ENCODE data around the gene WNK1. TPM values are rescaled to one million over a fixed set of nuclear protein-coding genes. Genes with fewer than 3 reads are reported as not detected.

Gene WNK1
- total RNA-seq, 1 donor from 2014 or later, result 157 TPM

DNA sequence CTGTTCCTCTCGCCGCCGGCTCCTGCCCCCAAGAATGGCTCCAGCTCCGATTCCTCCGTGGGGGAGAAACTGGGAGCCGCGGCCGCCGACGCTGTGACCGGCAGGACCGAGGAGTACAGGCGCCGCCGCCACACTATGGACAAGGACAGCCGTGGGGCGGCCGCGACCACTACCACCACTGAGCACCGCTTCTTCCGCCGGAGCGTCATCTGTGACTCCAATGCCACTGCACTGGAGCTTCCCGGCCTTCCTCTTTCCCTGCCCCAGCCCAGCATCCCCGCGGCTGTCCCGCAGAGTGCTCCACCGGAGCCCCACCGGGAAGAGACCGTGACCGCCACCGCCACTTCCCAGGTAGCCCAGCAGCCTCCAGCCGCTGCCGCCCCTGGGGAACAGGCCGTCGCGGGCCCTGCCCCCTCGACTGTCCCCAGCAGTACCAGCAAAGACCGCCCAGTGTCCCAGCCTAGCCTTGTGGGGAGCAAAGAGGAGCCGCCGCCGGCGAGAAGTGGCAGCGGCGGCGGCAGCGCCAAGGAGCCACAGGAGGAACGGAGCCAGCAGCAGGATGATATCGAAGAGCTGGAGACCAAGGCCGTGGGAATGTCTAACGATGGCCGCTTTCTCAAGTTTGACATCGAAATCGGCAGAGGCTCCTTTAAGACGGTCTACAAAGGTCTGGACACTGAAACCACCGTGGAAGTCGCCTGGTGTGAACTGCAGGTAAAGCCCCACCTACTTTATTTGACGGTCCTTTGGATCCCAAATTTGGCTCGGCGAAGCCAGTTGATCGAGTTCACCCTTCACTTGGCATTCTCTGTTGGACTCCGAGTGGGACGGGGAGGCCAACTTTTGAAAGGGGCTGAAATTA is 1.5 kb downstream of the WNK1 start:
- Histone ChIP-seq H3K9ac (ENCODE audit: low read length) (peak overlapping the region; percentile 92), H2AFZ (ENCODE audit: low read depth, low read length) (no peak overlapping the region), H3K4me1 (ENCODE audit: insufficient read depth, low read length) (peaks cover 26% of the 10 kb centered on the region), H4K20me1 (ENCODE audit: insufficient read depth, low read length) (peaks cover 52% of the 10 kb centered on the region), H3K79me2 (ENCODE audit: insufficient read depth, low read length) (peaks cover 61% of the 10 kb centered on the region), H3K27me3 (ENCODE audit: insufficient read depth, low read length) (no peaks in the 10 kb centered on the region), H3K4me2 (ENCODE audit: low read length) (peak overlapping the region; percentile 96), H3K36me3 (ENCODE audit: insufficient read depth, low read length) (no peaks in the 10 kb centered on the region), H3K4me3 (ENCODE audit: insufficient read depth, low read depth, low read length) (peak overlapping the region; percentile 82), H3K27ac (ENCODE audit: low read depth, low read length) (peak overlapping the region; percentile 79), H3K9me3 (ENCODE audit: insufficient read depth, low read depth, low read length) (no peaks in the 10 kb centered on the region)
- no peaks in the 10 kb centered on the region for H3K27me3 Mint-ChIP-seq (ENCODE audit: low read depth, unreplicated experiment)
- H3K4me1 Mint-ChIP-seq (ENCODE audit: low read depth, unreplicated experiment), result peaks cover 14% of the 10 kb centered on the region
- H3K9me3 Mint-ChIP-seq (ENCODE audit: unreplicated experiment), result no peaks in the 10 kb centered on the region
- no peak for FAIRE-seq
- peaks cover 6% of the 10 kb centered on the region for H3K36me3 Mint-ChIP-seq (ENCODE audit: low read depth, unreplicated experiment)
- TF ChIP-seq, protein P1, sequence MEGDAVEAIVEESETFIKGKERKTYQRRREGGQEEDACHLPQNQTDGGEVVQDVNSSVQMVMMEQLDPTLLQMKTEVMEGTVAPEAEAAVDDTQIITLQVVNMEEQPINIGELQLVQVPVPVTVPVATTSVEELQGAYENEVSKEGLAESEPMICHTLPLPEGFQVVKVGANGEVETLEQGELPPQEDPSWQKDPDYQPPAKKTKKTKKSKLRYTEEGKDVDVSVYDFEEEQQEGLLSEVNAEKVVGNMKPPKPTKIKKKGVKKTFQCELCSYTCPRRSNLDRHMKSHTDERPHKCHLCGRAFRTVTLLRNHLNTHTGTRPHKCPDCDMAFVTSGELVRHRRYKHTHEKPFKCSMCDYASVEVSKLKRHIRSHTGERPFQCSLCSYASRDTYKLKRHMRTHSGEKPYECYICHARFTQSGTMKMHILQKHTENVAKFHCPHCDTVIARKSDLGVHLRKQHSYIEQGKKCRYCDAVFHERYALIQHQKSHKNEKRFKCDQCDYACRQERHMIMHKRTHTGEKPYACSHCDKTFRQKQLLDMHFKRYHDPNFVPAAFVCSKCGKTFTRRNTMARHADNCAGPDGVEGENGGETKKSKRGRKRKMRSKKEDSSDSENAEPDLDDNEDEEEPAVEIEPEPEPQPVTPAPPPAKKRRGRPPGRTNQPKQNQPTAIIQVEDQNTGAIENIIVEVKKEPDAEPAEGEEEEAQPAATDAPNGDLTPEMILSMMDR (IDR thresholded peaks at IDR 0.05; ENCODE audit: insufficient read depth, low read depth, low read length), result no peak
- no peak for TF ChIP-seq EZH2 (IDR thresholded peaks at IDR 0.05; ENCODE audit: insufficient read depth, low read length)
- no peak for DNase-seq (ENCODE audit: low read depth)
- peak overlapping the region; percentile 95 for H3K4me3 Mint-ChIP-seq (ENCODE audit: unreplicated experiment)
- H3K27ac Mint-ChIP-seq (ENCODE audit: unreplicated experiment), result peak overlapping the region; percentile 84

DNA sequence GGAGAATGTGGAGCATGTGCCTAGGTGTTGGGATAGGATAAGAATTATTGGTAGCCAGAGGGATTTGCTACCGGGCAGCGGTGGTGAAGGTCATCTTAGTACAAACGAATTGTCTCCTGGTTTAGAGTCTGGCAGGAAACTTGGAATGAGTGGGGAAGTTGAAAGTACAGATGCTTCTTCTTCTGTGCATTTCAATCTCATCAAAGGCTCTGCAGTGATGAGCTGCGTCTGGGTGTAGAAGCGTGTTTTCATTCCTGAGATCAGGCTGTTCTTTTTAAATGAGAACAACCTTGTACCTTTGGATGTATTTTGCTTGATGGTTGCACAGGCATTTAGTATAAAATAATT is 2.1 kb downstream of the WNK1 start:
- Histone ChIP-seq H3K9me3 (ENCODE audit: insufficient read depth, low read depth, low read length) (no peaks in the 10 kb centered on the region), H3K79me2 (ENCODE audit: insufficient read depth, low read length) (peaks cover 67% of the 10 kb centered on the region), H3K9ac (ENCODE audit: low read length) (peak overlapping the region; percentile 92), H3K4me2 (ENCODE audit: low read length) (peak overlapping the region; percentile 96), H3K27me3 (ENCODE audit: insufficient read depth, low read length) (no peaks in the 10 kb centered on the region), H2AFZ (ENCODE audit: low read depth, low read length) (no peak overlapping the region), H3K4me3 (ENCODE audit: insufficient read depth, low read depth, low read length) (peak overlapping the region; percentile 82), H3K27ac (ENCODE audit: low read depth, low read length) (peak overlapping the region; percentile 79), H3K36me3 (ENCODE audit: insufficient read depth, low read length) (no peaks in the 10 kb centered on the region), H3K4me1 (ENCODE audit: insufficient read depth, low read length) (peaks cover 26% of the 10 kb centered on the region), H4K20me1 (ENCODE audit: insufficient read depth, low read length) (peaks cover 54% of the 10 kb centered on the region)
- Mint-ChIP-seq H3K4me1 (ENCODE audit: low read depth, unreplicated experiment) (peaks cover 15% of the 10 kb centered on the region), H3K27ac (ENCODE audit: unreplicated experiment) (peak overlapping the region; percentile 84), H3K9me3 (ENCODE audit: unreplicated experiment) (no peaks in the 10 kb centered on the region), H3K4me3 (ENCODE audit: unreplicated experiment) (peak overlapping the region; percentile 95), H3K36me3 (ENCODE audit: low read depth, unreplicated experiment) (peaks cover 6% of the 10 kb centered on the region), H3K27me3 (ENCODE audit: low read depth, unreplicated experiment) (no peaks in the 10 kb centered on the region)
- FAIRE-seq, result no peak
- DNase-seq (ENCODE audit: low read depth), result no peak
- TF ChIP-seq EZH2 (IDR thresholded peaks at IDR 0.05; ENCODE audit: insufficient read depth, low read length), result no peak
- TF ChIP-seq, protein P1 (IDR thresholded peaks at IDR 0.05; ENCODE audit: insufficient read depth, low read depth, low read length), result no peak

Measured in astrocyte (in vitro differentiated cells and primary cell).